GM23338 (cell line): Measurements from ENCODE around the gene CLOCK.
A peak's percentile ranks its signal among the peaks of the same experiment; 100 is the strongest.

Source experiments
- EZH2 ChIP-seq: fragments of 200-600 bp; sonication (generic); IDR thresholded peaks from one replicate; pipeline ENCODE4 v1.8.0; 2017; ENCODE audit warnings: antibody characterized with exemption, mild to moderate bottlenecking, low read depth; ENCODE audit not compliant: unreplicated experiment
- EZH2phosphoT487 ChIP-seq: fragments of 200-600 bp; sonication (generic); IDR thresholded peaks from one replicate; pipeline ENCODE4 v1.8.1; 2018; ENCODE audit warnings: antibody characterized with exemption; ENCODE audit not compliant: unreplicated experiment
- TF ChIP-seq, protein P1 (sequence below), 2 experiments: fragments of 200-600 bp in 1 of 2; sonication (generic) in 1 of 2; conservative IDR thresholded peaks; 2 replicates each; pipeline versions ENCODE4 v1.5.1 to v1.6.1; 2016 to 2017; ENCODE audit warnings: antibody characterized with exemption in 2 of 2, low read depth in 2 of 2, mild to moderate bottlenecking in 2 of 2, moderate library complexity in 1 of 2

DNA sequence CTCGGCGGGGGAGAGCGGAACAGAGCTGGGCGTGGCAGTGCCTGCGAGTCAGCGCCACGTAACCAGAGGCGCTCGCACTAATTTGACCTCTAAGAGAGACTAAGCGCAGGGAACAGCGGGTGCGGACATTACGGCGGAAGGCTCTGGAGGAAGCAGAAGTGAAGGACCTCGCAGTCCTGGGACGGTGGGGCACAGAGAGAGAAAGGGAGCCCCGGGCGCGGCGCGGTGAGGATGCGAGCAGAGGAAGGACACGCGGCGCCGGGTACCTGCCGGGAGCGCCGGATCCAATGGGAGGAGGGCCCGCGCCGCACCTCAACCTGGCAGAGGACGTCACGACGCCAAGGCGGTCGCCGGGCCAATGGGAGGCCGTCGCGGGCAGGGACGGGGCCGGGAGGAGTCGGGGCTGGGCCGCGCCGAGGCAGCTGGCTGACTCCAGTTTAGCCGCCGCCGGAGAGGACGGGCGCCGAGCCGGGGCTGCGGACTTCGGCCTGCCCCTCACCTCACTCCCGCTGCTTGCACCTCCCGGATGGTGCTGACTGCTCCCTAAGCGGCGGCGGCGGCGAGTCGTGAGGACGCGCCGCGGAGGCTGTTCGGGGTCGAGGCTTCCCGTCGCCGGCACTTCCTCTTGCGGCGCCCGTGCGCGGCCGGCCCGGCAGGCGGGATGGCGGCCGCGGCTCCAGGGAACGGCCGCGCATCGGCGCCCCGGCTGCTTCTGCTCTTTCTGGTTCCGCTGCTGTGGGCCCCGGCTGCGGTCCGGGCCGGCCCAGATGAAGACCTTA, 151.0 kb downstream of the CLOCK start, which contains the start of gene TMEM165:
- TF ChIP-seq, protein P1, sequence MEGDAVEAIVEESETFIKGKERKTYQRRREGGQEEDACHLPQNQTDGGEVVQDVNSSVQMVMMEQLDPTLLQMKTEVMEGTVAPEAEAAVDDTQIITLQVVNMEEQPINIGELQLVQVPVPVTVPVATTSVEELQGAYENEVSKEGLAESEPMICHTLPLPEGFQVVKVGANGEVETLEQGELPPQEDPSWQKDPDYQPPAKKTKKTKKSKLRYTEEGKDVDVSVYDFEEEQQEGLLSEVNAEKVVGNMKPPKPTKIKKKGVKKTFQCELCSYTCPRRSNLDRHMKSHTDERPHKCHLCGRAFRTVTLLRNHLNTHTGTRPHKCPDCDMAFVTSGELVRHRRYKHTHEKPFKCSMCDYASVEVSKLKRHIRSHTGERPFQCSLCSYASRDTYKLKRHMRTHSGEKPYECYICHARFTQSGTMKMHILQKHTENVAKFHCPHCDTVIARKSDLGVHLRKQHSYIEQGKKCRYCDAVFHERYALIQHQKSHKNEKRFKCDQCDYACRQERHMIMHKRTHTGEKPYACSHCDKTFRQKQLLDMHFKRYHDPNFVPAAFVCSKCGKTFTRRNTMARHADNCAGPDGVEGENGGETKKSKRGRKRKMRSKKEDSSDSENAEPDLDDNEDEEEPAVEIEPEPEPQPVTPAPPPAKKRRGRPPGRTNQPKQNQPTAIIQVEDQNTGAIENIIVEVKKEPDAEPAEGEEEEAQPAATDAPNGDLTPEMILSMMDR (conservative IDR thresholded peaks at IDR 0.05; ENCODE audit: low read depth in 2 of 2) = 0 out of 4 replicates have a peak, but pooled peaks of 1 of the 2 experiments have one; percentile 2
- TF ChIP-seq EZH2phosphoT487 (no peak), EZH2 (no peak)
